Measurements from ENCODE around the gene LRRC4C. TPM values are rescaled to one million over a fixed set of nuclear protein-coding genes. Genes with fewer than 3 reads are reported as not detected.

The LRRC4C gene
- total and polyA plus RNA-seq, 2 donors (not counting 1 experiment from before 2014, with no cell fraction given), result under 0.01 to 0.02 TPM

DNA sequence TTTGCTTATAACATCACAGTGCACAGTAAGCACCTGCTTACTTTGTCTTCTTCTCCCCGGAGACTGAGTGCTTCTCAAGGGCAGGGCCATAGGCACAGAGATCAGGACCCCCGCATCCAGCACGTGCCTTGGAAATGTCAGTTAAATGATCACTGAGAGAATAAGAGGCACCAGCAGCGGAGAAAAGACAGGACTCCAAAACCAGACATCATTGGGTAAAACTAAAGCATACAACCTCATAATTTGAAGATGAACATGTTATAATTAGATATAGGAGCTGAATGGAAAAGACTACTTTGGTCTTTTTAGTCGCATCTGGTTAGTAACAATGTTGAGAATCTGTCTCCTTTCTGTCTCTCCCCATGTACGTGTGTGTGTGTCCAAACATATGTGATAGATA lies 1279.9 kb downstream of the LRRC4C start:
- Histone ChIP-seq H3K9me3 (ENCODE audit: control insufficient read depth, insufficient read depth, low read depth, low read length) (no peaks in the 10 kb centered on the region), H3K79me2 (ENCODE audit: control insufficient read depth, insufficient read depth, low read length) (no peaks in the 10 kb centered on the region), H4K20me1 (ENCODE audit: control insufficient read depth, extremely low read depth, insufficient read depth, low read length) (no peaks in the 10 kb centered on the region), H3K36me3 (ENCODE audit: control insufficient read depth, insufficient read depth, low read length) (no peaks in the 10 kb centered on the region), H3K27me3 (ENCODE audit: control insufficient read depth, insufficient read depth, low read length) (no peaks in the 10 kb centered on the region), H3K4me1 (ENCODE audit: control insufficient read depth, extremely low read depth, insufficient read depth, low read length) (no peaks in the 10 kb centered on the region), H2AFZ (ENCODE audit: low read length) (no peak overlapping the region), H3K4me3 (replicated peaks in 1 of 4; ENCODE audit: control extremely low read depth in 1 of 4, insufficient read depth in 1 of 4, low read depth in 3 of 4, low read length in 4 of 4) (no peak overlapping the region), H3K27ac (ENCODE audit: insufficient read depth, low read length) (no peak overlapping the region), H3K9ac (ENCODE audit: insufficient read depth, low read length) (no peak overlapping the region), H3K4me2 (ENCODE audit: extremely low read depth, insufficient read depth, low read length) (no peak overlapping the region)
- TF ChIP-seq EZH2 (IDR thresholded peaks at IDR 0.05; ENCODE audit: low read length, missing control alignments), result no peak
- TF ChIP-seq, protein P1, sequence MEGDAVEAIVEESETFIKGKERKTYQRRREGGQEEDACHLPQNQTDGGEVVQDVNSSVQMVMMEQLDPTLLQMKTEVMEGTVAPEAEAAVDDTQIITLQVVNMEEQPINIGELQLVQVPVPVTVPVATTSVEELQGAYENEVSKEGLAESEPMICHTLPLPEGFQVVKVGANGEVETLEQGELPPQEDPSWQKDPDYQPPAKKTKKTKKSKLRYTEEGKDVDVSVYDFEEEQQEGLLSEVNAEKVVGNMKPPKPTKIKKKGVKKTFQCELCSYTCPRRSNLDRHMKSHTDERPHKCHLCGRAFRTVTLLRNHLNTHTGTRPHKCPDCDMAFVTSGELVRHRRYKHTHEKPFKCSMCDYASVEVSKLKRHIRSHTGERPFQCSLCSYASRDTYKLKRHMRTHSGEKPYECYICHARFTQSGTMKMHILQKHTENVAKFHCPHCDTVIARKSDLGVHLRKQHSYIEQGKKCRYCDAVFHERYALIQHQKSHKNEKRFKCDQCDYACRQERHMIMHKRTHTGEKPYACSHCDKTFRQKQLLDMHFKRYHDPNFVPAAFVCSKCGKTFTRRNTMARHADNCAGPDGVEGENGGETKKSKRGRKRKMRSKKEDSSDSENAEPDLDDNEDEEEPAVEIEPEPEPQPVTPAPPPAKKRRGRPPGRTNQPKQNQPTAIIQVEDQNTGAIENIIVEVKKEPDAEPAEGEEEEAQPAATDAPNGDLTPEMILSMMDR (conservative IDR thresholded peaks at IDR 0.05 in 1 of 2, IDR thresholded peaks at IDR 0.05 in 1 of 2; ENCODE audit: low read depth in 1 of 2, low read length in 2 of 2), result no peak
- no peak for DNase-seq (ENCODE audit: low read depth in 2 of 2)

DNA sequence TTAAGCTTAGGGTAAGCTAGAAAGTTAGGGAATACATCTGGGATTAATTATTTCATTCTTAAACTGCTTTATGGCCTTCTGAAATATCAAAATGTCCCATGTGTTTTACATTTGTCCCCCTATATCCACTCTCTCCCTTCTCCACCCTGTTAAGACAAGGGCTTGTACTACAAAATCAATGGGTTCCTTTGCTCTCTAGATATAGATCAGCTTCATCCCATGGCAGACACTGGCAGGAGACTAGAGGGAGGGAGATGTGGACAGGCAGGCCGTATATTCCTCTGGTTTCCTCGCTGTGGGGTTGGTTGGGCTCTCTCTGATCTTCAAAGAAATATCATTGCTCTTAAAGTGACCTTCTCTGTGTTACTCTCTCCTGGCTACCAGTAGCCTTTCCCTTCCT lies 1281.0 kb downstream of the LRRC4C start:
- DNase-seq (ENCODE audit: low read depth in 2 of 2), result no peak
- H3K36me3 ChIP-seq (ENCODE audit: control insufficient read depth, insufficient read depth, low read length), result no peaks in the 10 kb centered on the region
- H3K4me3 ChIP-seq (replicated peaks in 1 of 4; ENCODE audit: control extremely low read depth in 1 of 4, insufficient read depth in 1 of 4, low read depth in 3 of 4, low read length in 4 of 4), result no peak overlapping the region
- H3K27ac ChIP-seq (ENCODE audit: insufficient read depth, low read length), result no peak overlapping the region
- H3K4me1 ChIP-seq (ENCODE audit: control insufficient read depth, extremely low read depth, insufficient read depth, low read length), result no peaks in the 10 kb centered on the region
- no peak for TF ChIP-seq EZH2 (IDR thresholded peaks at IDR 0.05; ENCODE audit: low read length, missing control alignments)
- TF ChIP-seq, protein P1 (conservative IDR thresholded peaks at IDR 0.05 in 1 of 2, IDR thresholded peaks at IDR 0.05 in 1 of 2; ENCODE audit: low read depth in 1 of 2, low read length in 2 of 2), result no peak
- H2AFZ ChIP-seq (ENCODE audit: low read length), result no peak overlapping the region
- no peaks in the 10 kb centered on the region for H3K9me3 ChIP-seq (ENCODE audit: control insufficient read depth, insufficient read depth, low read depth, low read length)
- no peaks in the 10 kb centered on the region for H4K20me1 ChIP-seq (ENCODE audit: control insufficient read depth, extremely low read depth, insufficient read depth, low read length)
- H3K4me2 ChIP-seq (ENCODE audit: extremely low read depth, insufficient read depth, low read length), result no peak overlapping the region
- H3K27me3 ChIP-seq (ENCODE audit: control insufficient read depth, insufficient read depth, low read length), result no peaks in the 10 kb centered on the region
- H3K79me2 ChIP-seq (ENCODE audit: control insufficient read depth, insufficient read depth, low read length), result no peaks in the 10 kb centered on the region
- H3K9ac ChIP-seq (ENCODE audit: insufficient read depth, low read length), result no peak overlapping the region

DNA sequence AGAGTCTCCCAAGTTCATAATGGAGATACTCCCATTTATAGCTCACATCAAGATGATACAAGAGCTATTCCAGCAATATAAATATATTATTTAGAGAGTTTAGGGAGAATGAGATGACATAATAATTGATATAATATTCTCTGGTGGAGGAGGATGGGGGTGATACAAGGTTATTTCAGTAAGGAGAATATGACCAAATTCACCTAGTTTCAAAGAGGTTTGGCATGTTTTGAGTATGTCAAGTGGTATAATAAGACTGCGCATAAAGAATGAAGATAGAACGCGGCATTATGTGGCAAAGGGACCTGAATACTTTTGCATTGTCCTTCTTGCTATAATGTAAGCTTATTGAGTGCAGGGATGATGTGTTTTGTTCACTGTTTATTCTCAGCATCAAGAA lies 1283.5 kb downstream of the LRRC4C start:
- Histone ChIP-seq H4K20me1 (ENCODE audit: control insufficient read depth, extremely low read depth, insufficient read depth, low read length) (no peaks in the 10 kb centered on the region), H3K36me3 (ENCODE audit: control insufficient read depth, insufficient read depth, low read length) (no peaks in the 10 kb centered on the region), H3K27ac (ENCODE audit: insufficient read depth, low read length) (no peak overlapping the region), H2AFZ (ENCODE audit: low read length) (no peak overlapping the region), H3K4me3 (replicated peaks in 1 of 4; ENCODE audit: control extremely low read depth in 1 of 4, insufficient read depth in 1 of 4, low read depth in 3 of 4, low read length in 4 of 4) (no peak overlapping the region), H3K9ac (ENCODE audit: insufficient read depth, low read length) (no peak overlapping the region), H3K79me2 (ENCODE audit: control insufficient read depth, insufficient read depth, low read length) (no peaks in the 10 kb centered on the region), H3K9me3 (ENCODE audit: control insufficient read depth, insufficient read depth, low read depth, low read length) (no peaks in the 10 kb centered on the region), H3K27me3 (ENCODE audit: control insufficient read depth, insufficient read depth, low read length) (no peaks in the 10 kb centered on the region), H3K4me2 (ENCODE audit: extremely low read depth, insufficient read depth, low read length) (no peak overlapping the region), H3K4me1 (ENCODE audit: control insufficient read depth, extremely low read depth, insufficient read depth, low read length) (no peaks in the 10 kb centered on the region)
- DNase-seq (ENCODE audit: low read depth in 2 of 2), result no peak
- TF ChIP-seq, protein P1 (conservative IDR thresholded peaks at IDR 0.05 in 1 of 2, IDR thresholded peaks at IDR 0.05 in 1 of 2; ENCODE audit: low read depth in 1 of 2, low read length in 2 of 2), result no peak
- TF ChIP-seq EZH2 (IDR thresholded peaks at IDR 0.05; ENCODE audit: low read length, missing control alignments), result no peak

Measured in fibroblast of lung (primary cell).